ENCODE results near the gene TMEM91.

DNA sequence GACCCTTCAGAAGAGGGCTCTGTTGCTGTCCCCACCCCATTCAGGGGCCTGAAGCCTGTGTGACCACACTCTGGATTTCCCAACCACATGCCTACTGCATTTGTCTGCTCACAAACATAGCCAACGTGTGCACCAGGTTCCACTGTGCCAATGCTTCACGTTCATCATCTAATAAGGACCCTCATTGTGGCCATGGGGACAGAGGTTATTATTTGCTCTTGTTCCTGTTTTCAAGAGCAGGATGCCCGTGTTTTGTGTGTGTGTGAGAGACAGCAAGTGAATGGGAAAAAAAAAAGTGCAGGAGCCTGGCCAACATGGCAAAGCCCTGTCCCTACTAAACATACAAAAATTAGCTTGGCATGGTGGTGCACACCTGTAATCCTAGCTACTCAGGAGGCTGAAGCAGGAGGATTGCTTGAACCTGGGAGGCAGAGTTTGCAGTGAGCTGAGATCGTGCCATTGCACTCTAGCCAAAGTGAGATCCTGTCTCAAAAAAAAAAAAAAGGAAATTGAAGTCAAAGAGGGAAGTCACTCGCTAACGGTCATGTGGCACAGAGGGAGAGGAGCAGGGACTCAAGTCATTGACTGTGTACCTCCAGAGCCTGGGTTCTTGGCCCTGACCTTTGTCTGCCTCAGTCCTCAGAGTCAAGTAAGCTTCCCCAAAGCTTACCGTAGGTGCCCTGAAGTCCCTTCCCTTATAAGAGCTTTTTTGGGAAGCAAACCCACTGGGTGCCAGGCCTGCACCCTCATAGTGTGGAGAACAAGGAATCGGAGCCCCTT lies 44.0 kb downstream of the TMEM91 start:
- no peak for TF ChIP-seq POLR2AphosphoS5 (IDR thresholded peaks at IDR 0.05; ENCODE audit: borderline replicate concordance, low read depth, low read length)
- TF ChIP-seq EZH2 (IDR thresholded peaks at IDR 0.05), result no peak
- no peak for TF ChIP-seq FOXP2 (optimal IDR thresholded peaks at IDR 0.05; ENCODE audit: control extremely low read depth, extremely low read length, insufficient read depth)
